Measurements from ENCODE around the gene PUM2. TPM values are rescaled to one million over a fixed set of nuclear protein-coding genes. Genes with fewer than 3 reads are reported as not detected.

PUM2 gene
- total and polyA plus RNA-seq, 2 of the 8 experiments (the other 6 are each of a cell fraction or from before 2014, with no cell fraction given) = 46.6 to 114 TPM

DNA sequence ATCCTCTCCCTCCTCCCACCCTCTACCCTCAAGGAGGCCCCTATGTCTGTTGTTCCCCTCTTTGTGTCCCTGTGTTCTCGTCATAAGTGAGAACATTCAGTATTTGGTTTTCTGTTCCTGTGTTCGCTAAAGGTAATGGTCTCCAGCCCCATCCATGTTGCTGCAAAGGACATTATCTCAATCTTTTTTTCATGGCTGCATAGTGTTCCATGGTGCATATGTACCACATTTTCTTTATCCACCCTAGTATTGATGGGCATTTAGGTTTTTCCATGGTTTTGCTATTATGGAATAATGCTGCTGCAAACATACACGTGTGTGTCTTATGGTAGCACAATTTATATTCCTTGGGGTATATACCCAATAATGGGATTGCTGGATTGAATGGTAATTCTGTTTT lies 33.0 kb downstream of the PUM2 start:
- Histone ChIP-seq H3K79me1 (ENCODE audit: low read depth, low read length) (0 out of 2 replicates have a peak, but pooled peaks cover 5% of the 10 kb centered on the region), H2BK5ac (ENCODE audit: low read depth, low read length) (no peak overlapping the region), H2BK120ac (replicated peaks; ENCODE audit: low read depth, low read length) (no peak overlapping the region), H4K20me1 (replicated peaks in 1 of 2; ENCODE audit: control insufficient read depth in 1 of 2, insufficient read depth in 2 of 2, low read length in 2 of 2) (peaks cover 4 to 11% of the 10 kb centered on the region in 2 experiments), H3K4me1 (replicated peaks in 1 of 4; ENCODE audit: control insufficient read depth in 3 of 4, insufficient read depth in 4 of 4, low read length in 3 of 4) (peaks cover 0 to 5% (median 3%) of the 10 kb centered on the region in 4 experiments; a peak in 3 of 7 replicates), H3K23ac (ENCODE audit: insufficient read length) (no peak overlapping the region), H3K9me3 (ENCODE audit: insufficient read depth in 2 of 2, low read depth in 1 of 2, low read length in 1 of 2) (no peaks in the 10 kb centered on the region), H4K8ac (ENCODE audit: extremely low read depth, insufficient read depth, low read length) (no peak overlapping the region), H4K5ac (ENCODE audit: insufficient read length, low read depth, low read length) (no peak overlapping the region), H3K4ac (replicated peaks; ENCODE audit: insufficient read length, low read depth, low read length) (no peak overlapping the region), H3K4me3 (ENCODE audit: extremely low read depth in 1 of 4, insufficient read depth in 2 of 4, low read depth in 3 of 4, low read length in 4 of 4) (no peak overlapping the region), H3K27me3 (replicated peaks in 1 of 4; ENCODE audit: control insufficient read depth in 3 of 4, extremely low read depth in 1 of 4, insufficient read depth in 3 of 4, low read length in 3 of 4) (no peaks in the 10 kb centered on the region), H3K23me2 (ENCODE audit: low read depth, low read length) (no peaks in the 10 kb centered on the region), H3K9ac (replicated peaks in 1 of 4; ENCODE audit: extremely low read depth in 1 of 4, low read depth in 3 of 4, low read length in 3 of 4) (no peak overlapping the region), H2BK15ac (ENCODE audit: low read length) (no peak overlapping the region), H3K27ac (ENCODE audit: low read depth, low read length) (no peak overlapping the region), H3K14ac (ENCODE audit: insufficient read length) (no peak overlapping the region), H2AFZ (ENCODE audit: low read length) (no peak overlapping the region), H3K36me3 (ENCODE audit: control insufficient read depth in 2 of 4, insufficient read depth in 4 of 4, low read length in 3 of 4) (peaks cover 3 to 47% (median 16%) of the 10 kb centered on the region in 4 experiments; a peak in 4 of 8 replicates), H2BK20ac (ENCODE audit: low read length) (no peak overlapping the region), H3K4me2 (ENCODE audit: insufficient read depth in 1 of 2, low read depth in 2 of 2, low read length in 2 of 2) (no peak overlapping the region), H3K79me2 (ENCODE audit: control insufficient read depth in 1 of 2, insufficient read depth in 2 of 2, low read length in 2 of 2) (peaks cover 0 to 74% of the 10 kb centered on the region in 2 experiments; a peak in 2 of 4 replicates), H3K18ac (ENCODE audit: extremely low read depth, low read length) (no peak overlapping the region), H2BK12ac (ENCODE audit: low read depth, low read length) (no peak overlapping the region), H4K91ac (replicated peaks; ENCODE audit: insufficient read length, low read length) (no peak overlapping the region), H2AK5ac (ENCODE audit: low read depth, low read length) (no peak overlapping the region), H3K56ac (replicated peaks; ENCODE audit: insufficient read length, low read depth, low read length) (no peak overlapping the region)
- DNase-seq (ENCODE audit: low read depth in 1 of 2, low spot score in 2 of 2) = no peak
- FAIRE-seq = no peak
- ChIA-PET POLR2A (ENCODE audit: partially characterized antibody) (interaction anchor here (0.9 kb wide), 1 partner anchor 40 kb away, joined by 4 read pairs; no protein-coding TSS in a partner anchor), CTCF (ENCODE audit: partially characterized antibody) (interaction anchor here (1.2 to 1.6 kb wide), 3 partner anchors 8 to 61 kb away, joined by 3 to 10 read pairs (median 4); no protein-coding TSS in a partner anchor)
- WGBS, 2 experiments (ENCODE audit: extremely low coverage in 1 of 2, insufficient coverage in 1 of 2, insufficient read length in 1 of 2, insufficient replicate concordance in 2 of 2, low coverage in 1 of 2, low lambda C conversion rate in 2 of 2, missing lambda C conversion rate in 1 of 2) = 82% methylated on average over 3 of the region's 3 CpGs; no CpG with 5 or more reads in 1 of the 2 experiments
- no peak for TF ChIP-seq TAF7 (optimal IDR thresholded peaks at IDR 0.05; ENCODE audit: borderline replicate concordance, low read depth, low read length)
- no peak for TF ChIP-seq TBP (IDR thresholded peaks at IDR 0.05; ENCODE audit: low read depth, low read length)
- TF ChIP-seq NANOG (IDR thresholded peaks at IDR 0.05; ENCODE audit: insufficient read depth, low read depth, low read length, poor library complexity, severe bottlenecking) = no peak
- TF ChIP-seq, protein P1, sequence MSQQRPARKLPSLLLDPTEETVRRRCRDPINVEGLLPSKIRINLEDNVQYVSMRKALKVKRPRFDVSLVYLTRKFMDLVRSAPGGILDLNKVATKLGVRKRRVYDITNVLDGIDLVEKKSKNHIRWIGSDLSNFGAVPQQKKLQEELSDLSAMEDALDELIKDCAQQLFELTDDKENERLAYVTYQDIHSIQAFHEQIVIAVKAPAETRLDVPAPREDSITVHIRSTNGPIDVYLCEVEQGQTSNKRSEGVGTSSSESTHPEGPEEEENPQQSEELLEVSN (IDR thresholded peaks at IDR 0.05) = no peak
- no peak for TF ChIP-seq SP1 (IDR thresholded peaks at IDR 0.05; ENCODE audit: low read depth, low read length)
- no peak for TF ChIP-seq POLR2AphosphoS5 (IDR thresholded peaks at IDR 0.05; ENCODE audit: low read depth, low read length)
- no peak for TF ChIP-seq KDM5A (IDR thresholded peaks at IDR 0.05; ENCODE audit: low read length)

Measured in H1 (cell line).